ENCODE measurements around the gene CSNK2A1. TPM values are rescaled to one million over a fixed set of nuclear protein-coding genes. Genes with fewer than 3 reads are reported as not detected.

Gene CSNK2A1
- total and polyA plus RNA-seq, 2 donors (not counting 3 experiments of a cell fraction or from before 2014, with no cell fraction given) = 68.4 to 142 TPM

GRCh38 chr20:435558-435957, 108.0 kb downstream of the CSNK2A1 start:
- Histone ChIP-seq H3K27me3 (ENCODE audit: control insufficient read depth in 2 of 2, insufficient read depth in 2 of 2, low read length in 2 of 2) (no peaks in the 10 kb centered on the region), H2AFZ (ENCODE audit: low read depth, low read length) (no peak overlapping the region), H3K27ac (ENCODE audit: insufficient read depth, low read depth, low read length) (no peak overlapping the region), H3K9ac (replicated peaks; ENCODE audit: extremely low read depth, insufficient read depth, low read length) (no peak overlapping the region), H3K4me1 (ENCODE audit: control insufficient read depth, extremely low read depth, insufficient read depth, low read length) (peaks cover 16% of the 10 kb centered on the region), H4K20me1 (replicated peaks; ENCODE audit: control insufficient read depth, extremely low read depth, insufficient read depth, low read length) (no peaks in the 10 kb centered on the region), H3K36me3 (ENCODE audit: control insufficient read depth in 2 of 2, extremely low read depth in 1 of 2, insufficient read depth in 2 of 2, low read length in 2 of 2) (peaks cover 0 to 29% of the 10 kb centered on the region in 2 experiments), H3K4me3 (replicated peaks in 1 of 3; ENCODE audit: insufficient read depth in 1 of 3, low read depth in 1 of 3, low read length in 3 of 3) (no peak overlapping the region), H3K9me1 (replicated peaks; ENCODE audit: control insufficient read depth, extremely low read depth, insufficient read depth, low read length) (no peaks in the 10 kb centered on the region), H3K4me2 (ENCODE audit: insufficient read depth, low read length) (no peak overlapping the region), H3K79me2 (ENCODE audit: control insufficient read depth, insufficient read depth, low read length) (no peaks in the 10 kb centered on the region), H3K9me3 (replicated peaks; ENCODE audit: control insufficient read depth, insufficient read depth, low read length) (no peaks in the 10 kb centered on the region)
- DNase-seq (ENCODE audit: low read depth, low spot score) = no peak
- BruUV-seq (replicated peaks) = no TSS peak
- no peak for TF ChIP-seq MAX (IDR thresholded peaks at IDR 0.05; ENCODE audit: insufficient read depth, insufficient read length)
- no peak for TF ChIP-seq CTCF (IDR thresholded peaks at IDR 0.05; ENCODE audit: extremely low read depth in 1 of 2, insufficient read depth in 1 of 2, low read depth in 1 of 2, low read length in 2 of 2)
- TF ChIP-seq MYC (IDR thresholded peaks at IDR 0.05; ENCODE audit: low read depth, low read length) = no peak
- TF ChIP-seq GATA2 (IDR thresholded peaks at IDR 0.05; ENCODE audit: insufficient read depth, insufficient read length, low read depth, low read length) = no peak
- TF ChIP-seq POLR2AphosphoS5 (IDR thresholded peaks at IDR 0.05; ENCODE audit: insufficient read depth, low read depth, low read length) = no peak
- no peak for TF ChIP-seq JUN (IDR thresholded peaks at IDR 0.05; ENCODE audit: borderline replicate concordance, insufficient read depth, insufficient read length, low read depth)
- TF ChIP-seq EZH2 (IDR thresholded peaks at IDR 0.05; ENCODE audit: borderline replicate concordance, low read depth, low read length, severe bottlenecking) = no peak
- TF ChIP-seq FOS (IDR thresholded peaks at IDR 0.05; ENCODE audit: borderline replicate concordance, insufficient read depth, low read length) = no peak
- no peak for TF ChIP-seq POLR2A (IDR thresholded peaks at IDR 0.05; ENCODE audit: low read depth, low read length)
- dilution Hi-C loops (cut with MboI; ENCODE audit: extremely low pct_ligation_motif_present, low sequenced_read_pairs) (no loop called here), intact Hi-C loops (cut with micrococcal nuclease) (no loop called here)
- ChIA-PET POLR2A (no interaction called here), CTCF (interaction anchor here (1.0 kb wide), 1 partner anchor 80 kb away, joined by 3 read pairs; no protein-coding TSS in a partner anchor)
- no peak for FAIRE-seq

Measured in endothelial cell of umbilical vein (primary cell).